ENCODE results near the gene TESK2. TPM values are rescaled to one million over a fixed set of nuclear protein-coding genes. Genes with fewer than 3 reads are reported as not detected.

Gene TESK2
- total RNA-seq, 1 experiment from 2014 or later = 13.8 TPM

- TF ChIP-seq EZH2 (IDR thresholded peaks at IDR 0.05; ENCODE audit: low read depth) (no peak), CTCF (conservative IDR thresholded peaks at IDR 0.05) (no peak)
- Histone ChIP-seq H2AFZ (peak within 1 kb of the TSS; percentile 91), H3F3A (ENCODE audit: insufficient read depth, low read depth) (peaks cover 34% of the 10 kb centered on the region), H3K36me3 (ENCODE audit: low read depth) (0 out of 2 replicates have a peak, but pooled peaks cover 9% of the 10 kb centered on the region), H3K4me2 (peak within 1 kb of the TSS; percentile 96), H4K20me1 (ENCODE audit: insufficient read depth) (no peaks in the 10 kb centered on the region), H3K9me2 (ENCODE audit: insufficient read depth) (no peaks in the 10 kb centered on the region), H3K27ac (peak within 1 kb of the TSS; percentile 77), H3K9me3 (ENCODE audit: insufficient read depth, low read depth) (no peaks in the 10 kb centered on the region), H3K4me1 (replicated peaks; ENCODE audit: insufficient read depth) (peaks cover 41% of the 10 kb centered on the region), H3K27me3 (ENCODE audit: insufficient read depth, low read depth) (no peaks in the 10 kb centered on the region), H3K4me3 (peak within 1 kb of the TSS; percentile 85), H3K79me2 (ENCODE audit: low read depth) (peaks cover 26% of the 10 kb centered on the region)
- ChIA-PET CTCF (interaction anchor here (0.6 to 1.2 kb wide), 3 partner anchors 13 to 598 kb away, joined by 3 to 5 read pairs (median 3); partner anchors contain the start of gene TOE1), POLR2A (ENCODE audit: unreplicated experiment) (interaction anchor here (0.6 to 1.3 kb wide), 4 partner anchors 13 to 166 kb away, joined by 4 to 21 read pairs (median 8); no protein-coding TSS in a partner anchor)
- BruUV-seq (replicated peaks) = TSS peak; percentile 55
- intact Hi-C loops (cut with micrococcal nuclease; ENCODE audit: unreplicated experiment) = loop anchor here (5.0 kb wide), 1 partner anchor 855 kb away; no protein-coding TSS in a partner anchor
- peak in 1 of 2 experiments; percentile 47 for DNase-seq
Observed at GRCh38 chr1:45326627-45327623, 164.0 kb downstream of the TESK2 start, which contains the start of gene HPDL. TSS of gene HPDL (plus strand) at chr1:45326895. CDS start at chr1:45327149, 254 bp downstream.

GRCh38 chr1:45325851-45326506 is 165.0 kb downstream of the TESK2 start:
- H3K27ac ChIP-seq = no peak overlapping the region
- POLR2A ChIA-PET (ENCODE audit: unreplicated experiment) = interaction anchor here (0.6 kb wide), 1 partner anchor 21 kb away, joined by 4 read pairs; no protein-coding TSS in a partner anchor
- DNase-seq = no peak
- peak overlapping the region; percentile 96 for H3K4me2 ChIP-seq
- CTCF ChIA-PET = interaction anchor here (0.6 to 1.0 kb wide), 3 partner anchors 167 to 518 kb away, joined by 3 to 6 read pairs (median 3); partner anchors contain the start of gene BTBD19
- peak overlapping the region; percentile 91 for H2AFZ ChIP-seq
- TF ChIP-seq CTCF (conservative IDR thresholded peaks at IDR 0.05) = no peak
- TF ChIP-seq EZH2 (IDR thresholded peaks at IDR 0.05; ENCODE audit: low read depth) = no peak
- intact Hi-C loops (cut with micrococcal nuclease; ENCODE audit: unreplicated experiment) = loop anchor here (5.0 kb wide), 1 partner anchor 856 kb away; no protein-coding TSS in a partner anchor
- H3K36me3 ChIP-seq (ENCODE audit: low read depth) = 0 out of 2 replicates have a peak, but pooled peaks cover 2% of the 10 kb centered on the region
- H3K27me3 ChIP-seq (ENCODE audit: insufficient read depth, low read depth) = no peaks in the 10 kb centered on the region
- H3K9me3 ChIP-seq (ENCODE audit: insufficient read depth, low read depth) = no peaks in the 10 kb centered on the region
- H3K4me3 ChIP-seq = peak overlapping the region; percentile 85
- no peaks in the 10 kb centered on the region for H3K9me2 ChIP-seq (ENCODE audit: insufficient read depth)
- no peaks in the 10 kb centered on the region for H4K20me1 ChIP-seq (ENCODE audit: insufficient read depth)
- H3K79me2 ChIP-seq (ENCODE audit: low read depth) = peaks cover 26% of the 10 kb centered on the region
- peaks cover 41% of the 10 kb centered on the region for H3K4me1 ChIP-seq (replicated peaks; ENCODE audit: insufficient read depth)
- TSS peak; percentile 16 for BruUV-seq (replicated peaks)
- H3F3A ChIP-seq (ENCODE audit: insufficient read depth, low read depth) = peaks cover 34% of the 10 kb centered on the region

GRCh38 chr1:45322486-45323040 is 168.4 kb downstream of the TESK2 start:
- no TSS peak for BruUV-seq (replicated peaks)
- Histone ChIP-seq H2AFZ (no peak overlapping the region), H3K79me2 (ENCODE audit: low read depth) (peaks cover 9% of the 10 kb centered on the region), H3K4me2 (no peak overlapping the region), H3K36me3 (ENCODE audit: low read depth) (no peaks in the 10 kb centered on the region), H3K27ac (no peak overlapping the region), H3K4me1 (replicated peaks; ENCODE audit: insufficient read depth) (peaks cover 12% of the 10 kb centered on the region), H3K9me2 (ENCODE audit: insufficient read depth) (no peaks in the 10 kb centered on the region), H4K20me1 (ENCODE audit: insufficient read depth) (no peaks in the 10 kb centered on the region), H3K9me3 (ENCODE audit: insufficient read depth, low read depth) (no peaks in the 10 kb centered on the region), H3K27me3 (ENCODE audit: insufficient read depth, low read depth) (no peaks in the 10 kb centered on the region), H3F3A (ENCODE audit: insufficient read depth, low read depth) (peaks cover 6% of the 10 kb centered on the region), H3K4me3 (no peak overlapping the region)
- TF ChIP-seq CTCF (conservative IDR thresholded peaks at IDR 0.05) (no peak), EZH2 (IDR thresholded peaks at IDR 0.05; ENCODE audit: low read depth) (no peak)
- intact Hi-C loops (cut with micrococcal nuclease; ENCODE audit: unreplicated experiment) = no loop called here
- no peak for DNase-seq
- CTCF ChIA-PET = no interaction called here
- POLR2A ChIA-PET (ENCODE audit: unreplicated experiment) = no interaction called here

Measured in PC-9 (cell line).